NCI-H2227 (cell line): ENCODE data around the gene PDK2.
A peak's percentile ranks its signal among the peaks of the same experiment; 100 is the strongest.

Experiments
- DNase-seq: peaks from one replicate; lab custom pipeline; 2025; ENCODE audit not compliant: unreplicated experiment; lab: John Stamatoyannopoulos, UW

PDK2 gene

DNA sequence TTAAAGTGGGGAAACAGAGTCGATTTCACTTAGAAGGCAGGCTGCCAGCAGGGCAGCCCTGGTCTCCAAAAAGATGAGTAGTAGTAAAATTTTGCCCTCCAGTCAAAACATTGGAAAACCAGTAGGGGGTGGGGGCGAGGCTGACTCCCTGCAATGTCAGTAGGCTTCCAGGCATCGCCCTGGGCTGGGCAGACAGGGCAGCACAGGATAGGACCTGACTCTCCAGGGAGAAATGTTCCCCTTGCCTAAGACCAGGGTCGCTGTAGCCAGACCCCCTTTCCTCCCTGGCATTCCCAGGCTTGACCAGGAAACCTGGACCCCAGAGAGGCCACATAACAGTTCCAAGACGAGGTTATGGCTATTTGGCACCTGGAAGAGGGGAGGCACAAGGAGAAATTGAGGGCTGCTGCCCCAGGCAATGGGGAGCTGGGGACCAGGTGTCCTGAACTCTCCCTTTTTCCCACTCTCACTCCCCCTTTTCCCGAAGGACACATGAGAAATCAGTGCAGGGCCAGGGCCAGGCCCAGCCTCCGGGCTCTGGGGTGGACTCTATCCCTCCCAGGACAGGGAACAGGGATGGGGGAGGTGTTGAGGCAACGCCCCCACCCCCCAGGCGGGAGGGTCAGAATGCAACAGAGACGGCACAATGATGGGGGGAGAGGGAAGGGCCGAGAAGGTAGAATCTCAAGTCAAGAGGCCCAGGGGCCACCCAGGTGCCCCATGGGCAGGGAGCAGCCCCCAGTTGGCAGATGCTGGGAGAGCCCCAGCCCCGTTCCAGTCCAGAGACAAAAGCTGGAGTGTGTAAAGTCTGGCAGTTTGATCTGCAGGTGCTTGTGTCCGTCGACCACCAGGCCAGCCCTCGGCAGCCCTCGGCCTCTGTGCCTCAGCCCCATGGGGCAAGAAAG is 39.3 kb downstream of the PDK2 start:
- DNase-seq: no peak

DNA sequence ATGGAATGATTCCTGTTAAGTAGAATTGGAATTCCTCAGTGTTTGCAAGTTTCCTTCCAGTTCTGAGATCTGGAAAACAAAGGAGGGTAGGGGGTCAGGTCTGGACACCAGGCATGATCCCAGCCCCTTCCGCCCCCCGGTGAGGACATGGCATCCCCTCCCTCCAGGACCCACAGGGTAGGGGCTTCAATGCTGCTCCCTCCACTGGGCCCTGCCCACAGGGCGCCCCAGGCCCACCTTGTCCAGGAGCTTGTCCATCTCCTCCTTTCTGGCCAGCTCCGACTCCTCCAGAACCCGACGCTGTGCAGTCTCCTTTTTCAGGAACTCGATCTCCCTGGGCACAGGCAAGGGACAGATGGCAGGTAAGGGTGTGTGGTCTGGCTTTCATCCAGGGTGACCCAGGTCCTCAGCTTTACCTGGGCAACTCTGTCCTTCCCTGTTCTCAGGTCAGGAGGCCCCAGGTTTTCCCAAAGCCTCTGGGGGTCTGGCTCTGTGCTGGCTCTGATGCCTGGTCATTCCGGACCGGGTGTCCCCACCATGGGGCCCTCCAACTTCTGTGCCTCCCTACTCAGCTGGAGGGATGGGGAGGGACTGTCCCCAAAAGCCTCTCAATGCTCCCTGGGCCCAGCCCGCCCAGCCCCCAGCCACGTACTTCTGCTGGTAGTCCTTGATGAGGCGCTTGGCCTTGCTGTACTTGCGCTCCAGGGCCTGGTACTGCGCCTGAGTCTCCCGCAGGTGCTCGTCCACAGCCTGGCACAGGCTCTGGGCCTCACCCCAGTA is 40.4 kb downstream of the PDK2 start:
- no peak for DNase-seq

DNA sequence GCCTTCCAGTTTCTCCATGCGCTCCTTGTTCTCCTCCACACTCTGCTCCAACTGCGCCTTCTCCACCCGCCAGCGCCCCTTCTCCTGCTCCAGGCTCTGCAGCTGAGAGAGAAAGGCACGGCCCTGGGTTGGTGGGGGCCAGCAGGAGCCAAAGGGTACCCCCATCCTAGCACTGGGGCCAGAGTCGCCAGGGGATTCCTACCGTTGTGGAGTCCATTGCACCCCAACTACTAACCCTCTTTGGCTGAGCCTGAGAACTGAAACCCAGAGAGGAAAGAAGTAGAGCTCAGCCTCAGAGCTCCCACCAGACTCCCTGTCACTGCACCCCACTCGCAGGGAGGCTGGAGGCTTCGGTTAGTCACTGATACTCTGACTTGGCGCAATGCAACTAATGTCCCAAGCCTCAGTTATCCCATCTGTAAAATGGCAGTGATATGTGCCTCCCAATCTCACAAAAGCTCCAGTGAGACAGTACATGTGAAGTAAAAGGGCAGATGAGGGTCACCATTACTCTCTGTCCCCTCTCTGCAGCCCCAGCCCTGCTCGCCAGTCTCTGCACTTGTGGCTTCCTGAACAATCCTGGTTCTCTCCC is 41.0 kb downstream of the PDK2 start:
- no peak for DNase-seq

DNA sequence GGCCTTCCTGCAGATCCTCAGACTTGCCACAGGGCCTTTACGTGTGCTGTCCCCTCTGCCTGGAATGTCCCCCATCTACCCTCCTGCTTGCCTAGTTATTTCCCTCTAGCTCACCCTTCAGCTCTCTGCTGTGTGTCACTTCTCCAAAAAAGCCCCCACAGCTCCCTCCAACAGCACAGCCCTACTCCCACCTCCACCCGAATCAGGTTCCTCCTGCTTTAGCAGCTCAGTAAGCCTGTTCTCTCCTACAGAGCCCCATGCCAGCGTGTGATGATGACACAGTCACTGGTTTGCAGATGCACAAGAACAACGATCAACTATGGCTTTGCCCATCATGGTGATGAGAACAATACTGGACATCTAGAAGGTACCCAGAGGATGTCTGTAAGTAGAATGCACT is 41.9 kb downstream of the PDK2 start:
- DNase-seq: no peak

- no peak for DNase-seq
Observed at GRCh38 chr17:50139185-50139783, 44.1 kb downstream of the PDK2 start.

DNA sequence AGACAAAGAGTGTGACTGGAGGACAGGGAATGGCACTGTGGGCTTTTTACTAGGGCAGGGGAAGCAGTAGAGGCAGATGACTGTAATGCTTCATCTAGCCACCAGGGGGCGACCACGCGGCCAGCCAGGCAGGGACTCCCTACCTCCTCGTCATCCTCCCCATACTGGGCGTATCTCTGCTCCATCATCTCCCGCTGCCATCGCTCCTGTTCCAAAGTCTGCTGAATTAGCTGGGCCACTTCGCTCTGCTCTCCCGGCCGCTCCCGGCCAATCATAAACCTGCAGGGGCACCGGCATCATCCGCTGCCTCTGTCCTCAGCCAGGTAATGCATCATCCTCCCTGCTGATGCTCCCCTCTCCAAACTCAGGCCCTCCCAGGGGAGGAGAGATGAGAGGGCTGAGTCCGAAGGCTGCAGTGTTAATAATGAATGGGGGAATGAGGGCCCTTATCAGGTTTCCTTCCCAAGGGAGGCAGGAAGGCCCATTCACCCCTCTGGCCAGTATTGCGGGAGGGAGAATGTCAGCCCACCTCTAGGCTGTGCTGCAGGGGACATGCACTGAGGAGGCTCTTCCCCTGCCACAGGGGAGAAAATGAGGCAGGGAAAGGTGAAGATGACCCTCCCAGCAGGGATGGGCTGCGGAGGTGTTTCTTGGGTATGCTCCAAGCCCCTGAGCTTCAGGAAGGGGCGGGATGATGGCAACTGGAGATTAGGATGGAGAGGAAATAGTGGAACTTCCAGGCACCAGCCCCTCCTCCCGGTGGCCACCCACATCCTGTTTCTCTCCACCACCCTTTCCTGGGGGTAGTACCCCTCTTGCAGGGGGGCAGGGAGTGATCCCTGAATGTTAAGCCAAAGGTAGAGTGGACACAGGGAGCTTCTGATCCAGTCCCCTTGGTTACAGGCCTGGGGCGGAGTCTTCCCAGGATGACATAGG is 45.1 kb downstream of the PDK2 start:
- peak; percentile 70 for DNase-seq

DNA sequence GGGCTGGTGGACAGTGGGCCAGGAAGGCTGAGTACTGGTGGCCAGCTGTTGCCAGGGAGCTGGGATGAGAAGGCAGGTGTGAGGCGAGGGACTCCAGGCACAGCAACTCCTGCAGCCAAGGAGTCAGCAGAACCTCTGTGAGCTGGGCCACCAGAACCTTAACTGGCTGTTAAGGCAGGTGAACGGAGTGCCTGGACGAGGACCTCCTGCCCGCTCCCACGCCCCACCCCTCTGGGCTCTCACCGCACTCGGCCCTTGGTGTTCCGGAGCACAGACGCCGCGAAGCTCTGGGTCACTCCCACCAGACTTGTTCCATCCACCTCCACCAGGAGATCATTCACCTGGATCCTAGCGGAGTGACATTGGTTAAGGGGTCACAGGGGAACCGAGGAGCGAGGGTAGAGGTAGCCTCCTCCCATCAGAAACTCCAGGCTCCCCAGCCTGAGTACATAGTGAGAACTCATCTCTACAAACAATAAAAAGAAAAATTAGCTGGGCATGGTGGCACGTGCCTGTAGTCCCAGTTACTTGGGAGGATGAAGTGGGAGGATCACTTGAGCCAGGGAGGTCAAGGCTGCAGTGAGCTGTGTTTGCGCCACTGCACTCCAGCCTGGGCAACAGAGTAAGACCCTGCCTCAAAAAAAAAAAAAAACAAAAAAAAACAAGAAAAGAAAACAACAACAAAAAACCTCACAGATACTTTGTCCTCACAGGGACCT is 46.0 kb downstream of the PDK2 start:
- no peak for DNase-seq

- no peak for DNase-seq
Observed at GRCh38 chr17:50141745-50142110, 46.6 kb downstream of the PDK2 start.

GRCh38 chr17:50143461-50144176 is 48.5 kb downstream of the PDK2 start:
- DNase-seq: no peak

GRCh38 chr17:50144355-50144754 is 49.2 kb downstream of the PDK2 start:
- no peak for DNase-seq

GRCh38 chr17:50144845-50145531 is 49.8 kb downstream of the PDK2 start:
- DNase-seq: no peak

DNA sequence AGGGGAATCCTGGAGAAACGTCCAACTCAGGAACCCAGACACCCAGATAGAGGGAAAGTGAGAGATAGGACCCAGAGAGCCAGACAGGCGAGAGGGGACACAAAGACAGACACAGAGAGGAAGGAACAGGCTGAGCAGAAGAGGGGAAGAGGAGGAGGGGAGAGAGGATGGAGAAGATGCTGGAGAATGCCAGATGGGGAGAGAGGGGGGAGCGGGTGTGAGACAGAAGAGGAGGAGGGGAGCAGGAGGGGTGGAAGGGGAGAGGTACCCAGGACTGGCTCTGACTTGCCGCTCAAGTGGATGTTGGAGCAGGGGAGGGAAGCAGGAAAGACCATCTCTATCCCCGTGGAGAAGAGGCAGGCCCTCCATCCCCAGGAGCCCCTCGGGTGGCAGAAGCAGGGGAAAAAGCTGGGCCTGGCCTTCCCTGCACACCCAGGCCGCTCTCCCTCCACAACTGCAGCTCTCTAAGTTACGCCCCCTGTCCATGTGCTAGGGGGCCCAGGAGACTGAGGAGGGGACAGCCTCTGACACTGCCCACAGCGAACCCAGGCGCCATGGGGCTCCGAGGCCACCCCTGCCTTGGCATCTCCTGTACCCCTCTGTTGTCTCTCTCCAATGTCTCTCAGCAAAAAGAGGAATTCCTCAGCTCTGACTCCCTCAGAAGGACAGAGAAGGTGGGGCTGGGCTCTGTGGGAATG is 50.5 kb downstream of the PDK2 start:
- DNase-seq: no peak

GRCh38 chr17:50146230-50146926 is 51.2 kb downstream of the PDK2 start:
- no peak for DNase-seq

- no peak for DNase-seq
Observed at GRCh38 chr17:50146927-50147665, 51.9 kb downstream of the PDK2 start.

DNA sequence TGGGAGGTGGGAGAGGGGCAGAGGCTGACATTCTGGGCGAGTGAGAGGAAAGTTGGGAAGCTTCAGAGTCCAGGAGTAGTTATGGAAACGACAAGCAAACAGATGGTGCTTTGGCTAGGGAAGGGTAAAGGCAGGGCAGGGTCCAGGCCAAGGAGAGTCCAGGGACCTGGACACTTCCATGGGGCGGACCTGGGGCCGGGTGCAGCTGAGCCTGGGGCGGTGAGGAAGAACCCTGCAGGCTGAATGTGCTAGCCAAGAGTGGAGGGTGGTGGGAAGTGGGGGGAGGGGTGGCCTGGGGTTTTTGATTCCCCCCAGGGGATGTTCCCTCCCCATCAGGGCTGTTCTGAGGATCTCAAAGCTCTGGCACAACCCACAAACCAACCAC is 52.7 kb downstream of the PDK2 start:
- DNase-seq: no peak

DNA sequence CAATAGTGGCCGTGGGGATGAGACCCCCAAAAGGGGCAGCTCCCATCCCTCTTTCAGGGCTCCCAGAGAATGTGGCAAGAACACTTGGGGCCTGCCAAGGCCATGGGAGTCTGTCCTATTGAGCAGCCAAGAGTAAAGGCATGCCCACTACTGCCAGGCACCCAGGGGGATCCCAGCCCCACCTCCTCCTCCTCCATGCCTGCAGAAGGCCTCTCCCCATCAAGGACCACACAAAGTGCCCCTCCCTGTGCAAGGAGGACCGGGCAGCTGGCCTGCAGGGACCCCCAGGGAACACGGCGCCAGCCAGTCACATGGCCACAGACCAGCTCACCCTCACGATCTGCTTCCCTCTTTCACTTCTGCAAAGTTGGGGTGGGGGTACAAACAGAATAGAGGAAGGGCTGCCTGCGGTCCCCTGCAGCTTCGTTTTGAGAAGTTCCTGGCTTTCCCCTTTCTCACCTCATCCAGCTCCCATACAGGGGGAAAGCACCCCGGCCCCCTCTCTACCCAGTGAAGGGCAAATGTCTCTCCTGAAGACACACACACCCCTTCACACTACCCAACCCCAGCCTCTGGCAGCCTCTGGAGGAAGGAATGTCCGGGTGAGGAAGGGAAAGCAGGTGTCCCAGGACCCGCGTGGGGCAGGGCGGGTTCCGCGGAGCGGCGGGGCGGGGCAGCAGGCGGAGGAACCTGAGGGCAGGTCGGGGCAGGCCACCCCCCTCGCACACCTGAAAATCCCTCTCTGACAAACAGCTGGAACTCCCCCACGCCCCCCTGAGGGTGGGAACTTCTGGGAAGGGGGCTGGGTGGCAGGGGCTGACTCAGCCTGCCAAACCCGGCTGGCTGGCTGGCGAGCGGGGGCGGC is 53.3 kb downstream of the PDK2 start:
- no peak for DNase-seq
